Skeletal muscle satellite cell (primary cell): ENCODE measurements around the gene ANO7.
A peak's percentile ranks its signal among the peaks of the same experiment; 100 is the strongest.

ENCODE experiments used
- H3K27me3 ChIP-seq: 2 replicates; pipeline ENCODE4 v1.7.0; 2013; ENCODE audit warnings: low read length; ENCODE audit not compliant: control insufficient read depth, insufficient read depth
- H3K36me3 ChIP-seq: 2 replicates; pipeline ENCODE4 v1.7.0; 2013; ENCODE audit warnings: mild to moderate bottlenecking, control low read depth, low read length; ENCODE audit not compliant: insufficient read depth
- H3K4me1 ChIP-seq: 2 replicates; pipeline ENCODE4 v1.7.0; 2013; ENCODE audit warnings: low read length; ENCODE audit not compliant: control insufficient read depth, insufficient read depth
- H3K4me2 ChIP-seq: 2 replicates; pipeline ENCODE4 v1.7.0; 2013; ENCODE audit warnings: mild to moderate bottlenecking, low read length
- H3K4me3 ChIP-seq: 2 replicates; pipeline ENCODE4 v1.7.0; 2013; ENCODE audit warnings: low read length
- H3K9ac ChIP-seq: 2 replicates; pipeline ENCODE4 v1.7.0; 2013; ENCODE audit warnings: mild to moderate bottlenecking, low read depth, low read length, moderate library complexity
- H3K9me3 ChIP-seq: replicated peaks from 2 replicates; pipeline ENCODE4 v1.7.0; 2013; ENCODE audit warnings: mild to moderate bottlenecking, control low read depth, low read length

The ANO7 gene

GRCh38 chr2:241214766-241215165, 26.3 kb downstream of the ANO7 start:
- H3K27me3 ChIP-seq = peaks cover 50% of the 10 kb centered on the region
- H3K4me2 ChIP-seq = no peak overlapping the region
- no peak overlapping the region for H3K4me3 ChIP-seq
- H3K36me3 ChIP-seq = no peaks in the 10 kb centered on the region
- H3K4me1 ChIP-seq = peaks cover 15% of the 10 kb centered on the region
- no peak overlapping the region for H3K9ac ChIP-seq
- no peaks in the 10 kb centered on the region for H3K9me3 ChIP-seq

- H3K9ac ChIP-seq = no peak overlapping the region
- no peaks in the 10 kb centered on the region for H3K36me3 ChIP-seq
- H3K4me2 ChIP-seq = no peak overlapping the region
- peaks cover 50% of the 10 kb centered on the region for H3K27me3 ChIP-seq
- no peaks in the 10 kb centered on the region for H3K9me3 ChIP-seq
- peaks cover 15% of the 10 kb centered on the region for H3K4me1 ChIP-seq
- no peak overlapping the region for H3K4me3 ChIP-seq
Observed at GRCh38 chr2:241215421-241215820, 26.9 kb downstream of the ANO7 start.

- H3K4me3 ChIP-seq = no peak overlapping the region
- no peak overlapping the region for H3K4me2 ChIP-seq
- H3K36me3 ChIP-seq = no peaks in the 10 kb centered on the region
- peaks cover 15% of the 10 kb centered on the region for H3K4me1 ChIP-seq
- no peak overlapping the region for H3K9ac ChIP-seq
- H3K9me3 ChIP-seq = no peaks in the 10 kb centered on the region
- peaks cover 50% of the 10 kb centered on the region for H3K27me3 ChIP-seq
Observed at GRCh38 chr2:241216211-241216761, 27.8 kb downstream of the ANO7 start.

- Histone ChIP-seq H3K9me3 (no peaks in the 10 kb centered on the region), H3K4me2 (peak overlapping the region; percentile 91), H3K4me3 (peak overlapping the region; percentile 73), H3K36me3 (no peaks in the 10 kb centered on the region), H3K9ac (peak overlapping the region; percentile 46), H3K27me3 (peaks cover 38% of the 10 kb centered on the region), H3K4me1 (peaks cover 15% of the 10 kb centered on the region)
Observed at GRCh38 chr2:241217320-241218031, 29.0 kb downstream of the ANO7 start.

GRCh38 chr2:241218131-241219029, 29.9 kb downstream of the ANO7 start:
- peak overlapping the region; percentile 78 for H3K4me3 ChIP-seq
- no peaks in the 10 kb centered on the region for H3K36me3 ChIP-seq
- H3K27me3 ChIP-seq = peaks cover 29% of the 10 kb centered on the region
- peak overlapping the region; percentile 98 for H3K4me2 ChIP-seq
- peak overlapping the region; percentile 74 for H3K9ac ChIP-seq
- H3K4me1 ChIP-seq = peaks cover 17% of the 10 kb centered on the region
- H3K9me3 ChIP-seq = no peaks in the 10 kb centered on the region

- H3K27me3 ChIP-seq = peaks cover 22% of the 10 kb centered on the region
- H3K9ac ChIP-seq = peak overlapping the region; percentile 74
- H3K36me3 ChIP-seq = no peaks in the 10 kb centered on the region
- peak overlapping the region; percentile 78 for H3K4me3 ChIP-seq
- H3K4me2 ChIP-seq = peak overlapping the region; percentile 98
- H3K4me1 ChIP-seq = peaks cover 23% of the 10 kb centered on the region
- no peaks in the 10 kb centered on the region for H3K9me3 ChIP-seq
Observed at GRCh38 chr2:241219030-241219382, 30.5 kb downstream of the ANO7 start.

- Histone ChIP-seq H3K9ac (no peak overlapping the region), H3K4me3 (no peak overlapping the region), H3K27me3 (peaks cover 13% of the 10 kb centered on the region), H3K4me2 (no peak overlapping the region), H3K36me3 (no peaks in the 10 kb centered on the region), H3K4me1 (peaks cover 32% of the 10 kb centered on the region), H3K9me3 (no peaks in the 10 kb centered on the region)
Observed at GRCh38 chr2:241219856-241220356, 31.4 kb downstream of the ANO7 start.

- no peak overlapping the region for H3K4me3 ChIP-seq
- H3K9ac ChIP-seq = no peak overlapping the region
- H3K36me3 ChIP-seq = peaks cover 30% of the 10 kb centered on the region
- peak overlapping the region; percentile 31 for H3K4me2 ChIP-seq
- H3K27me3 ChIP-seq = no peaks in the 10 kb centered on the region
- no peaks in the 10 kb centered on the region for H3K9me3 ChIP-seq
- peaks cover 26% of the 10 kb centered on the region for H3K4me1 ChIP-seq
Observed at GRCh38 chr2:241223211-241224017, 34.9 kb downstream of the ANO7 start.

GRCh38 chr2:241224018-241224850, 35.8 kb downstream of the ANO7 start:
- Histone ChIP-seq H3K9ac (no peak overlapping the region), H3K4me1 (peaks cover 18% of the 10 kb centered on the region), H3K4me3 (no peak overlapping the region), H3K9me3 (no peaks in the 10 kb centered on the region), H3K27me3 (no peaks in the 10 kb centered on the region), H3K36me3 (peaks cover 38% of the 10 kb centered on the region), H3K4me2 (peak overlapping the region; percentile 31)

GRCh38 chr2:241224851-241225438, 36.5 kb downstream of the ANO7 start:
- no peaks in the 10 kb centered on the region for H3K9me3 ChIP-seq
- H3K4me1 ChIP-seq = peaks cover 17% of the 10 kb centered on the region
- H3K4me2 ChIP-seq = no peak overlapping the region
- no peak overlapping the region for H3K4me3 ChIP-seq
- H3K36me3 ChIP-seq = peaks cover 44% of the 10 kb centered on the region
- no peaks in the 10 kb centered on the region for H3K27me3 ChIP-seq
- H3K9ac ChIP-seq = no peak overlapping the region
